GM20431 (cell line): Measurements from ENCODE around the gene FBXL16.
"Not testable (repeated sequence)": the region's sequence is repeated elsewhere in the genome, so short reads cannot be mapped to it uniquely, and the experiment has no call there.

Experiments used
- in situ Hi-C: fragments of 300-500 bp; cut with MseI, MboI; formaldehyde crosslinking; loops from one replicate; pipeline ENCODE4 v1.15.0; 2020; ENCODE audit warnings: low sequenced_read_pairs; ENCODE audit not compliant: unreplicated experiment

Gene FBXL16, protein sequence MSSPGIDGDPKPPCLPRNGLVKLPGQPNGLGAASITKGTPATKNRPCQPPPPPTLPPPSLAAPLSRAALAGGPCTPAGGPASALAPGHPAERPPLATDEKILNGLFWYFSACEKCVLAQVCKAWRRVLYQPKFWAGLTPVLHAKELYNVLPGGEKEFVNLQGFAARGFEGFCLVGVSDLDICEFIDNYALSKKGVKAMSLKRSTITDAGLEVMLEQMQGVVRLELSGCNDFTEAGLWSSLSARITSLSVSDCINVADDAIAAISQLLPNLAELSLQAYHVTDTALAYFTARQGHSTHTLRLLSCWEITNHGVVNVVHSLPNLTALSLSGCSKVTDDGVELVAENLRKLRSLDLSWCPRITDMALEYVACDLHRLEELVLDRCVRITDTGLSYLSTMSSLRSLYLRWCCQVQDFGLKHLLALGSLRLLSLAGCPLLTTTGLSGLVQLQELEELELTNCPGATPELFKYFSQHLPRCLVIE

DNA sequence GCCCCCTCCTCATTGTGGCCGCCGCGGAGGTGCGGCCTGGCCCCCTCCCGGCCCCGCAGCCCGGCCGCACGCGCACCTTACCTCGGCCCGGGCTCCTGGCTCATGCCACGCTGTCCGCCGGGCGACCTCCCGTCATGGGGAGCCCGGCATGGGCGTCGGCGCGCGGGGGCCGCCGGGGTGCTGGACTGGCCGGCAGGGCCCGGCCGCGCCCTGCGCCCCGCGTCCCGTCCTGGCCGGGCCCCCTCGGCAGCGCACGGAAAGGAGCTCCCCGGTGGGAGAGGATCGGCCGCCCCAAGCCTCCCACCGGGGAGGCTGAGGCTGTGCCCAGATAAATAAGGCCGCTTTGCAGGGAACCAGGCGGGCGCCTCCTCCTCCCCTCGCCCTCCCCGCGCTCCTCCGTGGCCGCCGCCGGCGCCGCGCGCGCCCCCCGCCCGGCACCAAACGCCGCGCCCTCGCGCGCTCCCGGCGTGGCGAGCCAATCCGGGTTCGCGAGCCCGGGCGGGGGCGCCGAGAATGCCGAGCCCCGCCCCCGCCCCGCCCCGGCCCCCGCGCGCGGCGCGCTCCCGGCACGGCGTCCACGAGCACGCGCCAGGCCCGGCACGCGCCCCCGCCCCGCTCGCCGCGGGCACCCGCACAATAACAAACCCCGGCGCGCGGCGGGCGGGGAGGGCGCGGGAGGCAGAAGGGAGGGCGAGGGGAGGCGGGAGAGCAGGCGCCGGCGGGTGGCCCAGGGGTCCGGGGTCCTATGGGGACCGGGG lies at the start of gene FBXL16:
Gene FBXL16, minus strand, starts transcription at position 371 of the 758 bp plus-strand sequence. CDS start 8,396 bp downstream, outside the sequence.
- in situ Hi-C loops, result no loop called here

DNA sequence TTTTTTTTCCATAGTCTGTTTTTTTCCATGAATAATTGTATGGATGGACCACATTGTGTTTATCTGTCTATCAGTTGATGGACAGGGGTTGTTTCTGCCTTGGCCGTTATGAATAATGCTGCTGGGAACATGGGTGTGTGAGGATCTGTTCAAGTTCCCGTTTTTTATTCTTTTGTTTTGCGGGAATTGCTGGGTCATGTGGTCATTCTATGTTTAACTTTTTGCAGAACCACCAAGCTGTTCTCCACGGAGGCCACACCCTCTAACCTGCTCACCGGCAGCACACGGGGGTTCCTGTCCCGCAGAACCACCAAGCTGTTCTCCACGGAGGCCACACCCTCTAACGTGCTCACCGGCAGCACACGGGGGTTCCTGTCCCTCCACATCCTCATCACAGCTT lies 49.1 kb upstream of the FBXL16 start:
- in situ Hi-C loops, result no loop called here

DNA sequence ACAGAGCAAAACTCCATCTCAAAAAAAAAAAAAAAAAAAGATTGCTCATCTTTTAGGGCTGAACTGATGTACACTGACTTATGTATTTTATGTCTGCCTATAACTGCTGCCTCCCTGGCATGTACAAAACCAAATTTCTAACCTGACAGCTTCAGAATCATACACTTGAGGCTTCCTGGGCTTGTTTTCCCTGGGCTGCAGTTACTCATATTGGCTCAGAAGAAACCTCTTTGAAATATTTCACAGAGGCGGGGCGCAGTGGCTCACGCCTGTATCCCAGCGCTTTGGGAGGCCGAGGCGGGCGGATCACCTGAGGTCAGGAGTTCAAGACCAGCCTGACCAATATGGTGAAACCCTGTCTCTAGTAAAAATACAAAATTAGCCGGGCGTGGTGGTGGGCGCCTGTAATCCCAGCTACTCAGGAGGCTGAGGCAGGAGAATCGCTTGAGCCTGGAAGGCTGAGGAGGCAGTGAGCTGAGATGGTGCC lies 48.6 kb upstream of the FBXL16 start:
- in situ Hi-C loops, result not testable (repeated sequence)

DNA sequence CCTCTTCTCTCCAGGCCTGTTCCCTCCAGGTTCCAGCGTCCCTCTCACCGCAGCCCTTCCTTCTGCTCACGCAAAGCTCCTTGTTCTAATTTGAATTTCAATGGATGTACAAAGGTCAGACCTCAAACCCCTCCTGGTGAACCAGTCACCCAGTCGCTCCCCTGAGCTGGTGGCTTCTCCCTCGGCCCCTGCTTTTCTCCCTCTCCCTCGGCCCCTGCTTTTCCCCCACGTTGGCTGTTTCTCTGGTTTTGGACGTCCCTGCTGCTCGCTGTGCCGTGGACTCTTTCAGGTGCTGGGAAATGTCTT lies 46.4 kb upstream of the FBXL16 start:
- in situ Hi-C loops, result no loop called here

DNA sequence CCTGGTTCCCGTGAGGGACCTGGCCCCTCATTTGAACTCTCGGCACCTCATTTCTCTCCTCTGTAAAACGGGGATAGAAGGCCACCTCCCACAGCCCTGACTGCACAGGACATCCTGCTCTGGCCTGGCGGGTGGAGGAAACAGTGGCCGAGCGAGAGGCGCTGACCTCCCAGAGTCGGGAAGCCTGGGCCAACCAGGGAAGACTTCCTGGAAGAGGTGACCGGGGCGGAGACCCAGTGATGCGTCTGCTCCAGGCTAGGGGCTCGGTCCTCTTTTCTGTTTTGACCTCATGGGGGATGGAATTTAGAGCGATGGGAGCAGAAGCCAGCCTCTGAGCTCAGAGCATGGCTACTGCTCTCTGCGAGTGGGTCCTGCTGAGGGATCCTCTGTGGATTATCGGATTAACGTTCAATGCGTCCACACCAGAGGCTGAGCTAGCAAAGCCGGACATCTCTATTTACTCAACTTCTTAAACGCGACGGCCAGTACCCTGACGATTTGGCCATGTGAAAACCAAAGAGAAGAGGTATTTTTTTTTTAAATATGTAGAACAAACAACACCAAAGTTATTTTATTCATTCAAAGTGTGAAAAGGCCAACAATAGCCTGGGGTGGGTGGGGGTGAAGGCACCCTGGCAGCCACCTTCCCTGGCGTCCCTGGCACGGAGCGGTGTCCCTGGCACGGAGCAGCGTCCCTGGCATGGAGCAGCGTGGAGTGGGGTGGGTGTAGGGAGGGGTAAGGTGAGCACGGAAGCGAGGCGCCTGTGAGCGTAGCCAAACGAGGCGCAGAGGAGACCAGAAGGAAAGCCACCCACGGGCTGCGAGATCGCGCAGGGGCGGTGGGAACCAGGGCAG lies 45.8 kb upstream of the FBXL16 start:
- in situ Hi-C loops, result no loop called here

DNA sequence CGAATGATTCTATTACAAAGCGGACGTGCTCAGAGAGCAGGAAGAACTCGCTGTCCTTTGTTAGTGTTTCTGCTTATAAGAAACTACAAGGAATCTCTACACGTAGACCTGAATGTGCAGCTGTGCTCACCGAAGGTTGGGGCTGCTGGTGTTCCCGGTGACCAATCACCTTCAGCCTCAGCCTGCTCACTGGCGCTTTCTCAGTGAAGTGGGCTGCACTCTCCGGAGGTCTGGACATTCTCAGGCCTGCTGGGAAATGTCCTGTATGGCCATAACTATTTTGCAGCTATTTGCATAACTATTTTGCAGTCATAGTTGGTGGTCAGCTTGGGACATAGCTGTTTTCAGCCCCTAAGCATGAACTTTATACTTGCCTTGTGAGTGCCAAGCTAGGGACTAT lies 44.9 kb upstream of the FBXL16 start:
- in situ Hi-C loops, result no loop called here

DNA sequence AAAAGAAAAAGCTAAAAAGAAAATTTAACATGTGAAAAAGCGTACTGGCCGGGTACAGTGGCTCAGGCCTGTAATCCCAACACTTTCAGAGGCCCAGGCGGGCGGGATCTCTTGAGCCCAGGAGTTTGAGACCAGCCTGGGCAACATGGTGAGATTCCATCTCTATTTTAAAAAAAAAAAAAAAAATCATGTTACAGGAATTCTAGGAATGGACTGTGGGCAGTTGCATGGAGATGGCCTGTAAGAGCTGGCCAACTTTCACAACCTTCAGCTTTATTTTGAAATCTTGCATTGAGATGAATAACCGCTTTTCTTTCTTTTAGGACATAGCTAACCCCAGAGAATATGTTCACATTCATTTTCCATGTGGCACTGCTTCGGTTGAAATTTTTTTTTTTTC lies 43.4 kb upstream of the FBXL16 start:
- in situ Hi-C loops, result no loop called here

DNA sequence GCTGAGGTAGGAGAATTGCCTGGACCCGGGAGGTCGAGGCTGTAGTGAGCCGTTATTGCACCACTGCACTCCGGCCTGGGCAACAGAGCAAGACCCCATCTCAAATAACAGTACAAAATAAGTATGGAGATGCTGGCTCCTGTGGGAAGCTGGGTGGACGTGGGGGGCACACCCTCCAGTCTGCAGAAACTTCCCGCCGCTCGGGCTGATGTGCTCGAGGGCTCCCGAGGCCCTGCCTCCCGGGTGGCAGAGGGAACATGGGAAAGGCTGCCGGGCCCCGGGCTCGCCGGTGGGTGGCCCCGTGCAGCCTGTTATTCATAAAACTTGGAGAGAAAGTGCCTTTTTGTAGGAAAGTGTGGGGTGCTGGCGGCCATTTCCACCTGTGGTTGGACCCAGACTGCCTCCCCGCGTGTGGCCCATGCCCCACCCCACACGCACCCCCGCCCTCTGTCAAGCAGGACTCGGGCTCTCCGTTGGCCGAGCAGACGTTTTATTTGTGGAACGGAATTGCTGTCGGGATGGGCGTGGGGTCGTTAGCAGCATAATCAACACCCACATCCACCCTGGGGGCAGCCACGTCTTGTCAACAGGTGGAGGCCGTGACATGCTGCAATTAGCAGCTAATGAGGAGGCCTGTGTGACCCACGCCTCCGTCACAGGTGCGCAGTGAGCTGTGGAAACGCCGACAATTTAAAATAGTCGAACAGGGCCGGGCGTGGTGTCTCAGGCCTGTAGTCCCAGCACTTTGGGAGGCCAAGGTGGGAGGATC lies 42.6 kb upstream of the FBXL16 start:
- in situ Hi-C loops, result no loop called here

DNA sequence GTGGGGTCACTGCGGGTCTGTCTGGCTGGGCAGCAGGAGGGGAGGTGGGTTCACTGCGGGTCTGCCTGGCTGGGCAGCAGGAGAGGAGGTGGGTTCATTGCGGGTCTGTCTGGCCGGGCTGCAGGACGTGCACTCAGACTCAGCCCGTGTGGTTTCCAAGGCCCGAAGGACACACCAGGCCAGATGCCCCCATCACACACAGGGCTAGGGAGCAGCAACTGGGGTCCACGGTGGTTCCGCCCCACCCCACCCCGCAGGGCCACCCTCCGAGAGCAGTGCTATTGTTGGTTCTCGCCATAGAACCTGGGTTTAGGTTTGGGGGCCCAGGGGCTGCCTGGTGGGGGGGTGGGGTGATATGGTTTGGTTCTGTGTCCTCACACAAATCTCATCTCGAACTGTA lies 41.0 kb upstream of the FBXL16 start:
- in situ Hi-C loops, result no loop called here

DNA sequence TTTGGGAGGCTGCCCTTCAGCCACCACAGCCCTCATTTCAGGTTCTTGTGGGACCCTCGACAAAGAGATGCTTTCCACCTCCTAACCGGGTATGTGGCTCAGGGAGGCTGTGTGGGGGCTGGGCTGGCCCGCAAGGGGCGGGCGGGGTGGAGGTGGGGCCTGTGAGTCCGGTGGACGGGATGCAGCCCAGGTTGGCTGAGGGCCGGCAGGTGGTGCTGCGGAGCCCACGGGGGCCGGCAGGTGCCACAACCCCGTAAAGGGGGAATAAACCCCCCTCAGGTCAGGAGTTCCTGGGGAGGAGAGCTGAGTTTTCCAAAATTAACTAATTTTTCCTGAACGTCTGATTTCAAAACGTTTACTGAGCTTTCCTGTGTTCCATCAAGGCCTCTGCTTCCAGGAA lies 40.1 kb upstream of the FBXL16 start:
- in situ Hi-C loops, result no loop called here

DNA sequence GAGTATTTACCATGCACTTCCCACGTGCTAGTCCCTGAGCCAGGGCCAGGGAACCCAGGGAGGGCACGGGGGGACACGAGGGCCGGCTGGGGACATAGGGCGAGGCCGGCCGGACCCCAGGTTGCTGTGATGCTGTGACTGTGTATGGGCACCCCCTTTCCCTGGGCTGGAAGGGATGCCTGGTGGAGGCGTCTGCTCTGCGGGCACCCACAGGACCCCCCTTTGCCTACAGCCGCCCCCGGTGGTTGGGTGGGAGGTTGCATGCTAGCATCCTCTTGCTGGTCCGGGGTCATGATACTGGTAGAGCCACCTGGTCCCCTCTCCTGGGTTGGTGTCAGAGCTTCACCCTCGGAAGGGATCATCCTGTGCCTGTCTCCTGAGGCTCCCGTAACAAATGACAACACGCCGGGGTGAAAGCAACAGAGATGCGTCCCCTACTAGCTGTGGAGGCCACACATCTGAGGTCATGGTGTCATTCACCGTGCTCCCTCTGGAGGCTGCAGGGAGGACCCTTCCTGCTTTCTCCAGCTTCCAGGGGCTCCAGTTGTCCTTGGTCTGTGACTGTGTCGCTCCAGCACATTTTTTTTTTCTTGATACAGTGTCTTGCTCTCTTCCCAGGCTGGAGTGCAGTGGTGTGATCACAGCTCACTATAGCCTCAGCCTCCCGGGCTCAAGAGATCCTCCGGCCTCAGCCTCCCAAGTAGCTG lies 38.3 kb upstream of the FBXL16 start:
- in situ Hi-C loops, result no loop called here

DNA sequence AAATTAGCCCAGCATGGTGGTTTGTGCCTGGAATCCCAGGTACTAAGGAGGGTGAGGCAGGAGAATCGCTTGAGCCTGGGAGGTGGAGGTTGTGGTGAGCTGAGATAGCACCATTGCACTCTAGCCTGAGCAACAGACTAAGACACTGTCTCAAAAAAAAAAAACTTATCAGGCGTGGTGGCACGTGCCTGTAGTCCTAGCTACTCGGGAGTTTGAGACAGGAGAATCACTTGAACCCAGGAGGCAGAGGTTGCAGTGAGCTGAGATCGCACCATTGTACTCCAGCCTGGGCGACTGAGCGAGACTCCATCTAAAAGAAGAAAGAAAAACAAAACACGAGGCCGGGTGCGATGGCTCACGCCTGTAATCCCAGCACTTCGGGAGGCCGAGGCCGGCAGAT lies 37.3 kb upstream of the FBXL16 start:
- in situ Hi-C loops, result not testable (repeated sequence)

DNA sequence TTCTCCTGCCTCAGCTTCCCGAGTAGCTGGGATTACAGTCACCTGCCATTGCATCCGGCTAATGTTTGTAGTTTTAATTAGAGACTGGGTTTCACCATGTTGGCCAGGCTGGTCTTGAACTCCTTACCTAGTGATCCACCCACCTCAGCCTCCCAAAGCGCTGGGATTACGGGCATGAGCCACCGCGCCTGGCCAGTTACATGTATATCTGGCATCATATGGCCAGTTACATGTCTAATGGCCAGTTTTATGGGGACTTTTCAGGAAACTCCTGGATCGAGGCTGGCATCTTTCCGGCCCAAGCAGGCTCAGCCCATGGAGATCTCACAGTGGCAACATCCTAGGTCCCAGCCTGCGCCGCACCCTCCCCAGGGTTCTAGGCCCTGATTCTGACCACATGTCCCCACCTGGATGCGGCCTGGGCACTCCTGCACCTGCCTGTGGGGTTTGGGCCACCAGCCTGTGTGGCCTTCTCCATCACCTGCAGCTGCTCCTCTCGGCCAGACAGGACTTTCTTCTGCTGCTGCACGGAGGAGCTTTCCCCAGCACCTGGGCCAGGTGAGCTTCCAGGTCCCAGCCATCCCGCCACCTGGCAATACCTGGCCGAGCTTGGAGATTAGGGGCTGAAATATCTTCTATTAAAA lies 36.5 kb upstream of the FBXL16 start:
- in situ Hi-C loops, result no loop called here

DNA sequence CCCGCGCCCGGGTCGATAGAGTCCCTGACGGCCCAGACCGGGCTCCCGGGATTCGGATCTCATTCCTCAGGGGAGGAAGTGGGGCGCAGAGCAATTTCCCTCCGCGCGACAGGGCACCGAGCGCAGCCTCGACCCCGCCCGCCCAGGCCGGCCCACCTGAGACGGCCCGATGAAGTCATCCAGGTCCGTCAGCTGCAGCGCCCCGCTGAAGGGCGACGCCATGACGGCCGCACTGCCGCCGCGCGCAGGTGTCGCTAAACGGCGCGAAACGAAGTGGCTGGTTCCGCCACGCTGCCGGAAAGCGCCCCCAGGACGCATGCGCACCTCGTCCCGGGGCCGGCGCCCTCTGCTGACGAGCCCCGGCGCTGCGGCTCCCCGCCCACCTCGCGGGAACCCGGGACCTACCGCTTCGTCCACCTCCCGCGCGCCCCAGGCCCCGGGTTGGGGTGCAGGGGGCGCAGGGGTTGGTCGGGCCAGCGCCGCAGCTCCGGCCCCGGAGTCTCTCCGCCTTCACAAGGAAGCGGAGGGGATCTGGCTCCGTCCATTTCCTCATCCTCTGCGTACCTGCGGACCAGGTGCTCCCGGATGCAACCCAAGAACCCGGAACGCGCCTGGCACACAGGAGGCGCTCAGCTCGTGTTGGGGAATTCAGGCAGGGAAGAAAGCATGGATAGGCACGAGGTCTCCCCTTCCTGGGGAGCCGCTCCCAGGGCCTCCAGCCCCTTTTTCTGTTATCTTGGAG lies 35.3 kb upstream of the FBXL16 start, which contains the start of gene CIAO3:
Gene CIAO3, minus strand, starts transcription at position 234 of the 742 bp plus-strand sequence. Its CDS starts 12 bp downstream, at position 222.
- in situ Hi-C loops, result no loop called here

DNA sequence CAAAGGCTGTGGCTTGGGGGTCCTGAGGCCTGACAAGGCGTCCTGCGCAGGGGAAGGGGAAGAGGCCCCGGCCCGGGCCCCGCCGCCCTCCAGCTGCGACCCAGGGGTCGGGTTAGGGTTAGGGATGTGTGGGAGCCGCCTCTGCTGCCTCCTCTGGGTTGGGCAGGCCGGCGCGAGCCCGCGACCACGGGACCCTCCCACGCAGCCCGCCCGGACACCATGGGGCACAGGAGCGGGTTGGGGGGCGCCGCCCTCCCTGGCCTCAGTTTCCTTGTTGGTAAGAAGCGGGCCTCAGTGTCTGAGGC lies 34.8 kb upstream of the FBXL16 start:
- in situ Hi-C loops, result no loop called here

DNA sequence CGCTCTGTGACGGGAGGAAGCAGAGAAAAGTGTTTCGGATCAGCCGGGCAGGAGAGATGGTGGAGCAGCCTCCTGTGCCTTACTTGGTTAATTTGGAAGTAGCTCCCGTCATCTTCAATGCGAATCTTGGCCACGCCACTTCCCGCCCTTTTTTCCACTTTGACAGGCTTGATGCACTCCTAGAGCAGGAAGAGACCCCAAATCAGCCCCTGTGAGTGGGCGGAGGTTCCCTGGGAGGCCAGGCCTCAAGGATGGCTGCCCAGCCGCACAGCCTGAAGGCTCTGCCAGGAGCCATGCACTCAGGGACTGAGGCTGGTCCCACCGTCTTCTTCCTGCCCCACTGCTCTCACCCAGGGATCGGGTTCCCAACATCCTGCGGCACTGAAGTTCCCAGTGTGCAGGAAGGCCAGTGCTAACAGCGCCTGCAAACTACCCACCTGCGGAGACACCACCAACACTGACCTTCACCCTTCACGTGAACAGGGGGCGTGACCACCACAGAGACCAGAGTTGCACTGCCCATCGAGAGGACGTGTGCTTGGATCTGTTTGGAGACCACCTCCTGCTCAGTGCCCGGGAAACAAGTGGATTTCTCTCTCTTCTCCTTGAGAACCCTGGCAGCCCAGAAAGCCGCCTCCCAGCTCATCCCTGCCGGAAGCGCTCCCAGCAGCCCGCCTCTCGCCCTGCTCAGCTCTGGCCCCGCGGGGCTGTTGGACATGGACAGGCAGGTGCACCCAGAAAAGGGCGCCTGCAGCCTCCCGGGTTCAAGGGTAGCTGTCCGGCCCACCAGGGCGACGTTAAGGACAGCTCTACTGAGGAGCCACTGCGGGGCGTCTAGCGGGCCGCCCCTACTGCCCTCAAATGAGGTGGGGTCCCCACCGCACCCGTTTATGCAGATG lies 34.2 kb upstream of the FBXL16 start:
- in situ Hi-C loops, result no loop called here

DNA sequence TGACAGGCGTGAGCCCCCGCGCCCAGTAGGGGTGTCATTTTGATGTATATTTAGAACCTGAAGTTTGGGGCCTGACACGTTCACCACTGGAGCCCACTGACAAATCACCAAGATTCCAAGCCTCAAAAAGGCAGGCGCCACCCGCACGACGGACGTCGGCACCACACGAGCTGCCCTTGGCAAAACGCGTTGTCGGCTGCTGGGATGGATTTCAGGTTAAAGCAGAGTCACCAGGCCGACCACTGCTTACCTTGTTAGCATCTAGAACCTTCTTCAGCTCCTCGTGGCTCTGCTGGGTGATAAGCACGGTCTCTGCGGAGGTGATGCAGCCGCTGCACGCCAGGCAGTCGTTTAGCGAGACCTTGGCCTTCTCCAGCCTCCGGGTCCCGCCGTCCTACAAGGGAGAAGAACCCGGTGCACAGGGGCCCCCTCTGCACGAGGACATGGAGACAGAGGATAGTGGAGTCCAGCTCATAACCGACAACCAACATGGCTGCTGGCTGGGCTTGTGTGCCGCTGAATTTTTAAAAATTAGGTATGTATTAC lies 31.4 kb upstream of the FBXL16 start:
- in situ Hi-C loops, result no loop called here
